A172 (cell line): ENCODE measurements around the gene AIMP2. TPM values are rescaled to one million over a fixed set of nuclear protein-coding genes. Genes with fewer than 3 reads are reported as not detected.
"Not testable (repeated sequence)": the region's sequence is repeated elsewhere in the genome, so short reads cannot be mapped to it uniquely, and the experiment has no call there.

Experiments used
- DNase-seq: peaks from one replicate; pipeline ENCODE4 v3.0.0-alpha.2; 2015; ENCODE audit warnings: low spot score
- total RNA-seq: library from RNA; depleted of rRNA; stranded (reverse); fragments of >200 nt; shearing (Covaris generic); gene quantifications from 2 replicates; pipeline ENCODE4 v1.2.3, GENCODE V29; 2014; rRNA removed

Gene AIMP2
- total RNA-seq, 1 experiment from 2014 or later: 288 TPM

- DNase-seq: peak; percentile 82
Observed at GRCh38 chr7:6026011-6026819, 17.1 kb downstream of the AIMP2 start.

- no peak for DNase-seq
Observed at GRCh38 chr7:6026820-6027311, 17.8 kb downstream of the AIMP2 start.

- no peak for DNase-seq
Observed at GRCh38 chr7:6027806-6028365, 18.8 kb downstream of the AIMP2 start.

- DNase-seq: no peak
Observed at GRCh38 chr7:6028563-6028962, 19.5 kb downstream of the AIMP2 start.

GRCh38 chr7:6030988-6031387 is 21.9 kb downstream of the AIMP2 start, which contains the start of gene ANKRD61:
Gene ANKRD61, plus strand, starts transcription at chr7:6031376. Its CDS starts 0 bp downstream, at chr7:6031376.
- DNase-seq: no peak

- no peak for DNase-seq
Observed at GRCh38 chr7:6031567-6031966, 22.5 kb downstream of the AIMP2 start.

GRCh38 chr7:6032167-6032566 is 23.1 kb downstream of the AIMP2 start:
- no peak for DNase-seq

GRCh38 chr7:6032641-6033040 is 23.6 kb downstream of the AIMP2 start:
- no peak for DNase-seq

GRCh38 chr7:6035165-6035564 is 26.1 kb downstream of the AIMP2 start:
- DNase-seq: no peak

GRCh38 chr7:6035686-6036085 is 26.6 kb downstream of the AIMP2 start:
- no peak for DNase-seq

- no peak for DNase-seq
Observed at GRCh38 chr7:6049780-6050179, 40.7 kb downstream of the AIMP2 start.

- not testable (repeated sequence) for DNase-seq
Observed at GRCh38 chr7:6051185-6051584, 42.1 kb downstream of the AIMP2 start.

GRCh38 chr7:6056616-6057015 is 47.5 kb downstream of the AIMP2 start:
- DNase-seq: no peak

- DNase-seq: no peak
Observed at GRCh38 chr7:6057316-6058129, 48.5 kb downstream of the AIMP2 start.

GRCh38 chr7:6059941-6060340 is 50.9 kb downstream of the AIMP2 start:
- DNase-seq: not testable (repeated sequence)

GRCh38 chr7:6071406-6071805 is 62.3 kb downstream of the AIMP2 start:
- DNase-seq: no peak

Other genes starting within 250 kb of the AIMP2 start
- gene RNF216, start 227.6 kb upstream of the AIMP2 start, total RNA-seq: 45.1 and 47.6 TPM in 2 replicates
- gene OCM, start 128.5 kb upstream of the AIMP2 start, total RNA-seq: not detected in 2 replicates
- 171 and 184 TPM in 2 replicates for gene CCZ1, start 110.5 kb upstream of the AIMP2 start, total RNA-seq
- gene RSPH10B, start 38.6 kb upstream of the AIMP2 start, total RNA-seq: not detected in 2 replicates
- gene PMS2, start 223 bp upstream of the AIMP2 start, total RNA-seq: 35.9 and 43.0 TPM in 2 replicates
- gene ANKRD61, start 22.1 kb downstream of the AIMP2 start, total RNA-seq: 1.0 TPM in 1 of 2 replicates, not detected in the other
- gene EIF2AK1, start 49.9 kb downstream of the AIMP2 start, total RNA-seq: 71.8 and 175 TPM in 2 replicates
- 6.3 and 7.9 TPM in 2 replicates for gene USP42, start 95.7 kb downstream of the AIMP2 start, total RNA-seq